HG02870 (cell line): ENCODE measurements around the gene CLCA1.
A peak's percentile ranks its signal among the peaks of the same experiment; 100 is the strongest.

ENCODE experiments used
- ATAC-seq: cut with Tn5 transposase; IDR thresholded peaks from one replicate; pipeline ENCODE4 v1.9.1; 2021; ENCODE audit warnings: mild to moderate bottlenecking, moderate library complexity; ENCODE audit not compliant: unreplicated experiment

CLCA1 gene

DNA sequence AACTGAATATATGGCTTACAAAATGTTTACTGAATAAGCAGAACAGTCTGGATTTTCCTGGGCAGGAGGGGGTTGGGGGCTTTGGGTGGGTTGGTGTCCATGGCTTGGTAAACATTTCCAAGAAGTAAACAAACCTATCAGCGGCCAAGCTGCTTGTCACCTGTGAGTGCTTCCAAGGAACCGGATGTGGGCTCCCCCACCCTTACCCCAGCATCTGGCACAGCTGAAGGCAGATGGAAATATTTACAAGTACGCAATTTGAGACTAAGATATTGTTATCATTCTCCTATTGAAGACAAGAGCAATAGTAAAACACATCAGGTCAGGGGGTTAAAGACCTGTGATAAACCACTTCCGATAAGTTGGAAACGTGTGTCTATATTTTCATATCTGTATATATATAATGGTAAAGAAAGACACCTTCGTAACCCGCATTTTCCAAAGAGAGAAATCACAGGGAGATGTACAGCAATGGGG is at the start of gene CLCA1:
Gene CLCA1, plus strand, starts transcription at position 427 of the 477 bp plus-strand sequence. Its CDS starts 45 bp downstream, at position 472.
- ATAC-seq = no peak

- ATAC-seq = peak; percentile 93
These were observed 49.3 kb upstream of the CLCA1 start for GRCh38 chr1:86419277-86419903.

DNA sequence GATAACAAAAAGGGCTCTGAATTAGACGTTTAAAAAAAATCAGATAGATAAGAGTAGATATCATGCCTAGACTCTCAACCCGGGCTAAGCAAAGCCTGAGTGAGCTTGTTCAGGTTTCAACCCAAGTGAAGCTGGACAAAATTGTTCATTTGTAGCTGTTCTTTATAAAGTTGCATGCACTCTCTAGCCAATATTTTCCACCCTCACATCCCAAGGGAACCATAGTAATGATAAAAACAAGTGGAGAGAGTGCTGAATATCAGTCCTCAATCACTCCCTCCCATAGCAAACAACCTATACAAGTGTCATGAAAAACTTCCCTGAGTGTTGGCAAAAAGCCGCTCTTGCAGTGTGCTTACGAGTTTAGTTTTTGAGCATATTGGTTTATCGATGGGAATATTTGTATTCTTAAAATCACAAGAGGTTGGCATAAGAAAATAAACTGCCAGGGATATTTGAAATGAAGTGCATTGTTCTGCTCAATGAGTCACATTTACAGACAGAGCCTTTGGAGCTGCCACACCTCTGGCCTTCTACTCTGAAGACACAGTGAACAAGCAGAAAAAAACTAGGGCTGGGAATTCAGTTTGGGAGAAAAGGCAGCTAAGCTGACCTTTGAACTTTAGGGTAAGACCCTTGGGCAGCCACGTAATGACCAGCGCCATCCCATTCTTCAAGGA is 47.0 kb upstream of the CLCA1 start:
- no peak for ATAC-seq

- no peak for ATAC-seq
These were observed 45.3 kb upstream of the CLCA1 start for GRCh38 chr1:86423473-86423872.

DNA sequence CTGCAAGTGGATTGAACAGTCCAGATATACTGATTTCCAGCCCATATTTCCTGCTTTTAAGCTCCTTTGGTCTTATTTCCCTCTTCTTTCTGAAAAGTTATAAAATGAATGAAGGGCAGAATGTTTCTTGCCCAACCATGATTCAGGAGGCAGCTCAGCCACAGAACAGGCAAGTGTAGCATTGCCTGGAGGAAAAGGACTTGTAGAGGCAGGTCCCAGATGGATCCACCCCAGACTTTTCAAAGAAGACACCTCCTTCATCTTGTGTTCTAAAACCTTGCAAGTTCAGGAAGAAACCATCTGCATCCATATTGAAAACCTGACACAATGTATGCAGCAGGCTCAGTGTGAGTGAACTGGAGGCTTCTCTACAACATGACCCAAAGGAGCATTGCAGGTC is 44.9 kb upstream of the CLCA1 start, which contains the start of gene CLCA2:
Gene CLCA2, plus strand, starts transcription at position 299 of the 400 bp plus-strand sequence. Its CDS starts 77 bp downstream, at position 376.
- no peak for ATAC-seq

GRCh38 chr1:86429122-86429725 is 39.5 kb upstream of the CLCA1 start:
- no peak for ATAC-seq

GRCh38 chr1:86429835-86430234 is 38.9 kb upstream of the CLCA1 start:
- ATAC-seq = no peak

DNA sequence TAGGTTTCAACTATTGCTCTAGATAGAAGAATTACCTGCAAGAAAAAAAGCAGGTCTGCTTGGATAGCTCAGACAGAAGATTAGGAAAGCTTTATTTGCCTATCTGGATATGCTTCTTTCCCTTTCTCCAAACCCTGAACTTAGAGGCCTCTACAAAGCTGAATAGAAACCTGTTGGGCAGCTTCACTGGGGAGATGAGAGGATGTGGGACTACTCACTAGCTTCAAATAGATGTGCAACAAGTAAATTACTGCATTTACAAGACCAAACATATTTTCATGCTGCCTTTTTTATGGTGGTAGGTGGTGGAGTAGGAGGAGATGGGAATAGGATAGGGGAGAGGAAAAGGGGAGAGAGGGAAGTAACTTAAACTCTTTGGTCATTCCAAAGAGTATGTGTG is 38.4 kb upstream of the CLCA1 start:
- no peak for ATAC-seq

DNA sequence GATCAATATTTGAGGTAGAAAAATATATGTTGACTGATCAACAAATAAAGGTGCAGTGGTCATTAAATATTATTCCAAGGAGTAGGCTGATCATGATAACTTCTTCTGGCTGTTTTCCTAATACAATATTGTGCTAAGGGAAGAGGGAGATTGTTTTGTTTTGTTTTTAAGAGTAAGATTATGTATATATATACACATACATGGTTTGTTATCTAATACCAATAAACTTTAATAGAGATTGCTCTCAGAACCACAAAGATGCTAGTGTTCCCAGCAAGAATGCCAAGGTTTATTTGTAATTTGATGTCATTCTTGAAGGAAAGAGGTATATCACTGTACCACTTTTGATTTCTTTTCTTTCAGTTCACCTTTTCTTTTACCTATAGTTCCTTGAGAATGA is 34.7 kb upstream of the CLCA1 start:
- no peak for ATAC-seq

- no peak for ATAC-seq
These were observed 33.4 kb upstream of the CLCA1 start for GRCh38 chr1:86435327-86435726.

DNA sequence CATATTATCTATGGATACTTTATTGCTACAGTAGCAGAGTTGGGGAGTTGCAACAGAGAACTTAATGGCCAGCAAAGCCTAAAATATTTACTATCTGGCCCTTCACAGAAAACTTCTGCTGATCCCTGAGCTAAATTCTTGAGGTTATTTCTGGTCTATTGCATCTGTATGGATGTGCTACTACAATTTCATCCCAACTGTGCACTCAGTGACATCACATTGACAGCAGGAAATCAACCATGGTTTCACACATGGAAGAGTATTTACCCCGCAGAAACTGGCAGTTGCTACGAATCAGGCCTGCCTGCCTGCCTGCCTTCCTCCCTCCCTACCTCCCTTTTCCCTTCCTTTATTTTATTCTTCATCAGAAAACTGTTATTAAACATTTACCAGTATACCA is 32.7 kb upstream of the CLCA1 start:
- ATAC-seq = no peak

- no peak for ATAC-seq
These were observed 27.1 kb upstream of the CLCA1 start for GRCh38 chr1:86441581-86441980.

DNA sequence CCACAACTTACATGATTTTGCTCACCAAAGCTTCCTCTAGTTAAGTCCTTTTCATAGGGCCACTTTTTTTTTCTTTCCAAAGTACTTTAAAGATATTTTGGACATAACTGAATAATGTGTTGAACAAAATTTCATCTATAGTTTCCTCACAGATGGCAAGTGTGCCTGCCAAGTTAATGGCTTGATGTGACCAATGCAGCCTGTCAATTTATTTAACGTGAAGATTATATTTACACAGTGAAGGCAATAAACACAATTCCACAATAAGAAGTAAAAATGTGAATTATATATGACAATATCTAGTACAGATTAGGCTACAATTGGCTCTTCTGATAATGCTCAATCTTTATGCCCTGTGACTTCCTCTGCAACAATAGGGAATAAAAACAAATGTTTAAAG is 26.7 kb upstream of the CLCA1 start:
- no peak for ATAC-seq

- ATAC-seq = no peak
These were observed 22.8 kb upstream of the CLCA1 start for GRCh38 chr1:86445919-86446318.

GRCh38 chr1:86447198-86447790 is 21.4 kb upstream of the CLCA1 start:
- no peak for ATAC-seq

DNA sequence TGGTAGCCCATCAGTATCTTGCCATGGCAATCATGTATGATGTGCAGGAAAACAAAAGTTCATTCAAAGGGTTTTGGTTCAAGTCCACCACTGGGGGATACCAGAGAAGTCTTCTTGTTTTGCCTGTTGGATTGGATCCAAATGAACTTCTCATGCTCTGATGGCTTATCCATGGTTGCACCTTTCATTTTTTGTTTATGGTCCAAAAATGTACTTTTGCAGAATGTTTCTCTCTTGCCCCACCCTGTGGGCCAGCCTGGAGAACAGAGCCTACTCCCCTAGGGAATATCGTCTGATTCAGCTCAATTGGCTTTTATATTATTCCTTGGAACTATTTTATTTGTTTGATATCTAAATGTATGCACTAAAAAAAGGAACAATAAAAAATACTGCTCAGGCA is 20.1 kb upstream of the CLCA1 start:
- ATAC-seq = no peak

- ATAC-seq = no peak
These were observed 19.6 kb upstream of the CLCA1 start for GRCh38 chr1:86449103-86449502.

- ATAC-seq = peak; percentile 37
These were observed 17.9 kb upstream of the CLCA1 start for GRCh38 chr1:86450847-86451246.

GRCh38 chr1:86453664-86454063 is 15.1 kb upstream of the CLCA1 start:
- peak; percentile 58 for ATAC-seq

DNA sequence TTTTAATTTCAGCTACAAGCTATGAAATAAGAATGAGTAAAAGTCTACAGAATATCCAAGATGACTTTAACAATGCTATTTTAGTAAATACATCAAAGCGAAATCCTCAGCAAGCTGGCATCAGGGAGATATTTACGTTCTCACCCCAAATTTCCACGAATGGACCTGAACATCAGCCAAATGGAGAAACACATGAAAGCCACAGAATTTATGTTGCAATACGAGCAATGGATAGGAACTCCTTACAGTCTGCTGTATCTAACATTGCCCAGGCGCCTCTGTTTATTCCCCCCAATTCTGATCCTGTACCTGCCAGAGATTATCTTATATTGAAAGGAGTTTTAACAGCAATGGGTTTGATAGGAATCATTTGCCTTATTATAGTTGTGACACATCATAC is 13.7 kb upstream of the CLCA1 start:
- ATAC-seq = no peak

DNA sequence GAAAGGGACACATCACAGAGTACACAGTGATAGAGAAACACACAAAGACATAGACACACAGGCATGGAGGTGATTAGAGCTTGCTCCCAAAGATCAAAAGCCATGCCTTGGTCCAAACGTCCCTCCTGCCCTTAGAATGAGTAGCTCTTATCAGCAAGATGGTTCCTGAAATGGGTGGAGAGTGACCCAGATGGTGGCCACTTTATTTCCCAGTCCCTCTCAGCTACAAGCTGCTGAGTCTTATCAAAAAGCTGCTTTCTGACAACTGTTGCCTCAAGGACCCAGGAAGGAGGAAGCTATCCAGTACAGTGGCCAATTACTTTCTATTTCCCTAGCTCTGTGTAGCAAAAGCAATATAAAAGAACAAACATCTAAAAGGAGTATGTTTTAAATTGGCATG is 7.7 kb upstream of the CLCA1 start:
- no peak for ATAC-seq

DNA sequence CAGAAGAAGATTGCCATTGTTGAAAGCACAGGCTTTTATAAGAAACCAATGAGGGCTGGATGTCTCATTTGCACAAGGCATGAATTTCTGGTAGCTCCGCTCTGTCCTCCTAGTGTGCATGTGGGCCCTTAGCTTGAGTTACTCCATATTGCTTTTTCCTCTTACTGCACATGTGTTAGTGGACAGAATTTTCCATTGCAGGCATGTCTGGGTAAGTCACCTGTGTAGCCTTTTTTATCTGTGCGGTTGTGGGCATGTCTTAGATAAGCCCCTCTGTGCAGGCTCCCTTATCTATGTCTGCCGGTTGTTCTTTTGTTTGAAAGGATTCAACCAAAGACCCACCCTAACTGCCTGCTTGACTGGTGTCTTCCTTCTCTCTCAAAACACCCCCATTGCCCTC is 7.2 kb upstream of the CLCA1 start:
- ATAC-seq = no peak
